DND-41 (cell line): ENCODE results near the gene FOXF2.

Source experiments
- ATAC-seq: fragments of 200-7000 bp; cut with Tn5 transposase; 3 replicates; pipeline ENCODE4 v1.9.1; 2021; ENCODE audit warnings: low read depth; ENCODE audit not compliant: insufficient read depth
- DNase-seq: peaks from one replicate; pipeline ENCODE4 v3.0.0-alpha.2; 2020
- H2AFZ ChIP-seq: 2 replicates; pipeline ENCODE4 v1.6.0; 2012; ENCODE audit warnings: low read depth, low read length
- H3K27ac ChIP-seq: 2 replicates; pipeline ENCODE4 v1.5.1; 2012; ENCODE audit warnings: low read length, inconsistent platforms
- H3K27me3 ChIP-seq: fragments of 200-600 bp; sonication (generic); 2 replicates; pipeline ENCODE4 v1.6.0; 2012; ENCODE audit warnings: low read length, mild to moderate bottlenecking, inconsistent platforms; ENCODE audit not compliant: insufficient read depth, poor library complexity
- H3K36me3 ChIP-seq: 2 replicates; pipeline ENCODE4 v1.5.1; 2012; ENCODE audit warnings: low read length, inconsistent platforms; ENCODE audit not compliant: insufficient read depth
- H3K4me1 ChIP-seq: 2 replicates; pipeline ENCODE4 v1.5.1; 2012; ENCODE audit warnings: mild to moderate bottlenecking, low read length; ENCODE audit not compliant: insufficient read depth
- H3K4me2 ChIP-seq: 2 replicates; pipeline ENCODE4 v1.6.0; 2012; ENCODE audit warnings: mild to moderate bottlenecking, moderate library complexity, low read length, inconsistent platforms; ENCODE audit not compliant: insufficient read depth
- H3K4me3 ChIP-seq, 2 experiments: fragments of 200-600 bp in 1 of 2; shearing (Covaris generic) in 1 of 2; 2 replicates each; pipeline ENCODE4 v1.5.1; 2012 to 2016; ENCODE audit warnings: inconsistent platforms in 2 of 2, low read length in 2 of 2, mild to moderate bottlenecking in 2 of 2, low read depth in 1 of 2, moderate library complexity in 1 of 2
- H3K79me2 ChIP-seq: 2 replicates; pipeline ENCODE4 v1.6.0; 2012; ENCODE audit warnings: low read length, inconsistent platforms; ENCODE audit not compliant: insufficient read depth
- H3K9ac ChIP-seq: 2 replicates; pipeline ENCODE4 v1.6.0; 2012; ENCODE audit warnings: low read depth, mild to moderate bottlenecking, inconsistent platforms, low read length, moderate library complexity
- H3K9me3 ChIP-seq: 2 replicates; pipeline ENCODE4 v1.5.1; 2012; ENCODE audit warnings: low read length, moderate library complexity, mild to moderate bottlenecking, inconsistent platforms; ENCODE audit not compliant: insufficient read depth, severe bottlenecking
- H4K20me1 ChIP-seq: 2 replicates; pipeline ENCODE4 v1.6.0; 2012; ENCODE audit warnings: low read length; ENCODE audit not compliant: insufficient read depth
- CTCF ChIP-seq: IDR thresholded peaks from 2 replicates; pipeline ENCODE4 v1.5.1; 2012; ENCODE audit warnings: borderline replicate concordance, low read length, moderate library complexity, mild to moderate bottlenecking; ENCODE audit not compliant: poor library complexity, severe bottlenecking; ENCODE audit errors: extremely low read depth
- EZH2 ChIP-seq: IDR thresholded peaks from 3 replicates; pipeline ENCODE4 v1.6.1; 2012; ENCODE audit warnings: borderline replicate concordance, low read depth, mild to moderate bottlenecking, moderate library complexity, low read length, inconsistent platforms; ENCODE audit not compliant: severe bottlenecking

The FOXF2 gene

GRCh38 chr6:1385129-1386037 lies 4.0 kb upstream of the FOXF2 start:
- no peak for ATAC-seq
- Histone ChIP-seq H4K20me1 (no peaks in the 10 kb centered on the region), H3K4me1 (no peaks in the 10 kb centered on the region), H2AFZ (no peak overlapping the region), H3K27me3 (no peaks in the 10 kb centered on the region), H3K4me3 (no peak overlapping the region), H3K27ac (no peak overlapping the region), H3K9me3 (no peaks in the 10 kb centered on the region), H3K4me2 (no peak overlapping the region), H3K36me3 (no peaks in the 10 kb centered on the region), H3K79me2 (no peaks in the 10 kb centered on the region), H3K9ac (no peak overlapping the region)
- no peak for TF ChIP-seq CTCF
- TF ChIP-seq EZH2: no peak
- DNase-seq: no peak

GRCh38 chr6:1386038-1386709 lies 3.2 kb upstream of the FOXF2 start:
- Histone ChIP-seq H3K9ac (no peak overlapping the region), H3K4me3 (no peak overlapping the region), H3K27ac (no peak overlapping the region), H3K27me3 (no peaks in the 10 kb centered on the region), H3K9me3 (no peaks in the 10 kb centered on the region), H4K20me1 (no peaks in the 10 kb centered on the region), H3K4me2 (no peak overlapping the region), H3K79me2 (no peaks in the 10 kb centered on the region), H2AFZ (no peak overlapping the region), H3K36me3 (no peaks in the 10 kb centered on the region), H3K4me1 (no peaks in the 10 kb centered on the region)
- TF ChIP-seq EZH2 (no peak), CTCF (no peak)
- ATAC-seq (no peak), DNase-seq (no peak)

GRCh38 chr6:1387538-1387875 lies 1.9 kb upstream of the FOXF2 start:
- Histone ChIP-seq H3K27ac (no peak overlapping the region), H3K79me2 (no peaks in the 10 kb centered on the region), H3K9ac (no peak overlapping the region), H4K20me1 (no peaks in the 10 kb centered on the region), H3K4me2 (no peak overlapping the region), H3K27me3 (no peaks in the 10 kb centered on the region), H3K4me3 (no peak overlapping the region), H3K36me3 (no peaks in the 10 kb centered on the region), H3K9me3 (no peaks in the 10 kb centered on the region), H2AFZ (no peak overlapping the region), H3K4me1 (no peaks in the 10 kb centered on the region)
- TF ChIP-seq EZH2 (no peak), CTCF (no peak)
- DNase-seq (no peak), ATAC-seq (no peak)
